H1 (cell line): Measurements from ENCODE around the gene CAB39L. TPM values are rescaled to one million over a fixed set of nuclear protein-coding genes. Genes with fewer than 3 reads are reported as not detected.

ENCODE experiments used
- CTCF ChIA-PET: fragments of 300-600 bp; sonication (Branson Sonifier 250); formaldehyde crosslinking; loops from one replicate; lab custom pipeline; 2021; ENCODE audit not compliant: partially characterized antibody; lab: Charles Lee
- POLR2A ChIA-PET: fragments of 300-600 bp; sonication (Branson Sonifier 250); formaldehyde crosslinking; loops from one replicate; lab custom pipeline; 2021; ENCODE audit warnings: inconsistent platforms; ENCODE audit not compliant: partially characterized antibody; lab: Charles Lee
- DNase-seq, 2 experiments: peaks; one replicate each; pipeline versions ENCODE4 v3.0.0 to v3.0.0-alpha.2; 2010 to 2022; ENCODE audit warnings: low spot score in 2 of 2, low read depth in 1 of 2, mixed read lengths in 1 of 2
- FAIRE-seq: peaks from 2 replicates; lab custom pipeline; 2011; peaks lifted over from hg19 to GRCh38; lab: Jason Lieb, UNC
- H2AFZ ChIP-seq: 2 replicates; pipeline ENCODE4 v1.8.1; 2012; ENCODE audit warnings: low read length, inconsistent platforms
- H2AK5ac ChIP-seq: 2 replicates; pipeline ENCODE4 v1.6.1; 2013; ENCODE audit warnings: low read depth, low read length
- H2BK120ac ChIP-seq: replicated peaks from 2 replicates; pipeline ENCODE3; 2013; ENCODE audit warnings: low read depth, low read length, inconsistent platforms
- H2BK12ac ChIP-seq: 2 replicates; pipeline ENCODE4 v1.6.1; 2013; ENCODE audit warnings: low read depth, low read length
- H2BK15ac ChIP-seq: 2 replicates; pipeline ENCODE4 v1.6.1; 2013; ENCODE audit warnings: low read length
- H2BK20ac ChIP-seq: 2 replicates; pipeline ENCODE4 v1.6.1; 2013; ENCODE audit warnings: low read length
- H2BK5ac ChIP-seq: 2 replicates; pipeline ENCODE4 v1.6.1; 2013; ENCODE audit warnings: low read depth, low read length
- H3K14ac ChIP-seq: 2 replicates; pipeline ENCODE4 v1.6.1; 2013; ENCODE audit warnings: inconsistent platforms; ENCODE audit not compliant: insufficient read length
- H3K18ac ChIP-seq: 2 replicates; pipeline ENCODE4 v1.6.1; 2013; ENCODE audit warnings: low read length; ENCODE audit errors: extremely low read depth
- H3K23ac ChIP-seq: 2 replicates; pipeline ENCODE4 v1.6.1; 2013; ENCODE audit warnings: inconsistent platforms; ENCODE audit not compliant: insufficient read length
- H3K23me2 ChIP-seq: 2 replicates; pipeline ENCODE4 v1.6.1; 2013; ENCODE audit warnings: low read depth, low read length
- H3K27ac ChIP-seq: 2 replicates; pipeline ENCODE4 v1.6.1; 2011; ENCODE audit warnings: low read depth, low read length, inconsistent platforms
- H3K27me3 ChIP-seq, 4 experiments: replicated peaks in 1 of 4; 1 replicate in 1 of 4; 2 replicates in 3 of 4; pipeline versions ENCODE4 v1.6.1 to v1.8.1; 2011 to 2013; ENCODE audit warnings: low read length in 3 of 4, mild to moderate bottlenecking in 3 of 4, inconsistent platforms in 2 of 4, mixed read lengths in 2 of 4, moderate library complexity in 1 of 4; ENCODE audit not compliant: control insufficient read depth in 3 of 4, insufficient read depth in 3 of 4; ENCODE audit errors: extremely low read depth in 1 of 4
- H3K36me3 ChIP-seq, 4 experiments: 2 replicates each; pipeline versions ENCODE4 v1.6.1 to v1.8.1; 2011 to 2013; ENCODE audit warnings: mild to moderate bottlenecking in 4 of 4, low read length in 3 of 4, moderate library complexity in 2 of 4, control low read depth in 1 of 4, inconsistent platforms in 1 of 4; ENCODE audit not compliant: insufficient read depth in 4 of 4, control insufficient read depth in 2 of 4
- H3K4ac ChIP-seq: replicated peaks from 2 replicates; pipeline ENCODE3; 2013; ENCODE audit warnings: low read length, low read depth, mixed read lengths, inconsistent platforms; ENCODE audit not compliant: insufficient read length
- H3K4me1 ChIP-seq, 4 experiments: replicated peaks in 1 of 4; 1 replicate in 1 of 4; 2 replicates in 3 of 4; pipeline versions ENCODE4 v1.6.1 to v1.8.1; 2011 to 2013; ENCODE audit warnings: low read length in 3 of 4, inconsistent platforms in 2 of 4, mixed read lengths in 1 of 4; ENCODE audit not compliant: insufficient read depth in 4 of 4, control insufficient read depth in 3 of 4
- H3K4me2 ChIP-seq, 2 experiments: 2 replicates each; pipeline versions ENCODE4 v1.6.1 to v1.8.1; 2011 to 2013; ENCODE audit warnings: low read depth in 2 of 2, low read length in 2 of 2, control low read depth in 1 of 2, inconsistent platforms in 1 of 2, mild to moderate bottlenecking in 1 of 2; ENCODE audit not compliant: insufficient read depth in 1 of 2
- H3K4me3 ChIP-seq, 4 experiments: fragments of 200-600, 300-600 bp in 1 of 4; sonication (generic), shearing (Covaris generic), sonication (Bioruptor Twin) in 1 of 4; 2 replicates each; pipeline versions ENCODE4 v1.5.1 to v1.8.1; 2011 to 2016; ENCODE audit warnings: low read length in 4 of 4, low read depth in 3 of 4, control low read depth in 2 of 4, inconsistent platforms in 2 of 4, mild to moderate bottlenecking in 2 of 4, mixed read lengths in 1 of 4, moderate library complexity in 1 of 4; ENCODE audit not compliant: insufficient read depth in 2 of 4; ENCODE audit errors: extremely low read depth in 1 of 4
- H3K56ac ChIP-seq: replicated peaks from 2 replicates; pipeline ENCODE3; 2013; ENCODE audit warnings: low read depth, mild to moderate bottlenecking, mixed read lengths, low read length, inconsistent platforms; ENCODE audit not compliant: insufficient read length
- H3K79me1 ChIP-seq: 2 replicates; pipeline ENCODE4 v1.6.1; 2013; ENCODE audit warnings: low read depth, low read length, control low read depth
- H3K79me2 ChIP-seq, 2 experiments: 2 replicates each; pipeline versions ENCODE4 v1.6.1 to v1.8.1; 2012 to 2013; ENCODE audit warnings: low read length in 2 of 2, mild to moderate bottlenecking in 2 of 2, inconsistent platforms in 1 of 2; ENCODE audit not compliant: insufficient read depth in 2 of 2, control insufficient read depth in 1 of 2
- H3K9ac ChIP-seq, 4 experiments: replicated peaks in 1 of 4; 1 replicate in 1 of 4; 2 replicates in 3 of 4; pipeline versions ENCODE4 v1.6.1 to v1.8.1; 2011 to 2013; ENCODE audit warnings: low read depth in 3 of 4, low read length in 3 of 4, control low read depth in 2 of 4, mild to moderate bottlenecking in 2 of 4, moderate library complexity in 2 of 4, inconsistent platforms in 1 of 4; ENCODE audit errors: extremely low read depth in 1 of 4
- H3K9me3 ChIP-seq, 2 experiments: 2 replicates each; pipeline versions ENCODE4 v1.6.1 to v1.8.1; 2012 to 2013; ENCODE audit warnings: mild to moderate bottlenecking in 2 of 2, moderate library complexity in 2 of 2, control low read depth in 1 of 2, inconsistent platforms in 1 of 2, low read depth in 1 of 2, low read length in 1 of 2, mixed read lengths in 1 of 2; ENCODE audit not compliant: insufficient read depth in 2 of 2
- H4K20me1 ChIP-seq, 2 experiments: replicated peaks in 1 of 2; 2 replicates each; pipeline versions ENCODE3 to v1.8.1; 2011 to 2013; ENCODE audit warnings: inconsistent platforms in 2 of 2, low read length in 2 of 2, mild to moderate bottlenecking in 1 of 2; ENCODE audit not compliant: insufficient read depth in 2 of 2, control insufficient read depth in 1 of 2
- H4K5ac ChIP-seq: 2 replicates; pipeline ENCODE4 v1.6.1; 2013; ENCODE audit warnings: low read length, low read depth, mixed read lengths, inconsistent platforms; ENCODE audit not compliant: insufficient read length
- H4K8ac ChIP-seq: 2 replicates; pipeline ENCODE4 v1.8.0; 2013; ENCODE audit warnings: mild to moderate bottlenecking, moderate library complexity, low read length, inconsistent platforms; ENCODE audit not compliant: insufficient read depth; ENCODE audit errors: extremely low read depth
- H4K91ac ChIP-seq: replicated peaks from 2 replicates; pipeline ENCODE3; 2013; ENCODE audit warnings: low read length, mixed read lengths, inconsistent platforms; ENCODE audit not compliant: insufficient read length
- BRCA1 ChIP-seq: IDR thresholded peaks from 2 replicates; pipeline ENCODE4 v1.6.1; 2012; ENCODE audit warnings: low read depth, low read length, improper control_type of control experiment
- HDAC6 ChIP-seq: IDR thresholded peaks from one replicate; pipeline ENCODE4 v1.7.1; 2012; ENCODE audit warnings: low read depth, mild to moderate bottlenecking, inconsistent platforms, low read length, moderate library complexity
- POLR2AphosphoS5 ChIP-seq: IDR thresholded peaks from 2 replicates; pipeline ENCODE4 v1.6.1; 2011; ENCODE audit warnings: low read depth, low read length
- SIN3A ChIP-seq, 2 experiments: IDR thresholded peaks in 1 of 2; conservative IDR thresholded peaks in 1 of 2; 2 replicates each; pipeline ENCODE4 v1.6.1; 2011 to 2012; ENCODE audit warnings: low read length in 2 of 2, improper control_type of control experiment in 1 of 2, low read depth in 1 of 2, mild to moderate bottlenecking in 1 of 2
- USF2 ChIP-seq: IDR thresholded peaks from 2 replicates; pipeline ENCODE4 v1.6.1; 2011; ENCODE audit warnings: low read length, improper control_type of control experiment
- WGBS, 2 experiments: shearing (Covaris generic) in 1 of 2; methylation state at CpG; one replicate each; pipeline versions ENCODE4 v1.1.6 to v1.1.7; 2013 to 2015; ENCODE audit warnings: low lambda C conversion rate in 2 of 2, mixed read lengths in 2 of 2, inconsistent platforms in 1 of 2, low coverage in 1 of 2, missing lambda C conversion rate in 1 of 2; ENCODE audit not compliant: insufficient replicate concordance in 2 of 2, insufficient coverage in 1 of 2, insufficient read length in 1 of 2; ENCODE audit errors: extremely low coverage in 1 of 2, missing lambda C conversion rate in 1 of 2; 5-methylcytosine and 5-hydroxymethylcytosine counted together
- polyA plus RNA-seq, 7 experiments: library from polyadenylated mRNA; depleted of rRNA in 3 of 7; stranded (reverse) in 5 of 7; unstranded in 2 of 7; fragments of >200 nt in 5 of 7; fragments of 200-250 nt in 2 of 7; gene quantifications; 1 replicate in 5 of 7; 2 replicates in 1 of 7; 4 replicates in 1 of 7; pipeline versions ENCODE4 v1.2.1 to v1.2.3, GENCODE V29; 2011 to 2013; ENCODE audit warnings: missing spikeins in 2 of 7, mixed read lengths in 2 of 7
- total RNA-seq: library from RNA; stranded (reverse); fragmentation: NEBNext Ultra II Directional; extraction: Animal tissue kit (Norgen Biotek cat#: 25700); gene quantifications from 2 replicates; pipeline ENCODE4 v1.2.1, GENCODE V29; 2021

CAB39L gene
- total and polyA plus RNA-seq, 2 of the 8 experiments (the other 6 are each of a cell fraction or from before 2014, with no cell fraction given): 2.5 to 4.8 TPM

- no peak overlapping the region for H2BK20ac ChIP-seq
- H4K5ac ChIP-seq: no peak overlapping the region
- no peak for FAIRE-seq
- H3K79me2 ChIP-seq: no peaks in the 10 kb centered on the region
- TF ChIP-seq BRCA1: no peak
- no peak for TF ChIP-seq USF2
- no peak for TF ChIP-seq SIN3A (conservative IDR thresholded peaks at IDR 0.05 in 1 of 2, IDR thresholded peaks at IDR 0.05 in 1 of 2; ENCODE audit: low read depth in 1 of 2, low read length in 2 of 2)
- TF ChIP-seq POLR2AphosphoS5: no peak
- TF ChIP-seq HDAC6: no peak
- peaks cover 0 to 5% (median 2%) of the 10 kb centered on the region in 4 experiments; a peak in 4 of 7 replicates for H3K4me1 ChIP-seq
- no peaks in the 10 kb centered on the region for H3K79me1 ChIP-seq
- H2BK5ac ChIP-seq: no peak overlapping the region
- POLR2A ChIA-PET: no interaction called here
- no peaks in the 10 kb centered on the region for H3K36me3 ChIP-seq
- no peaks in the 10 kb centered on the region for H3K9me3 ChIP-seq
- no peak overlapping the region for H2BK12ac ChIP-seq
- no peak overlapping the region for H3K56ac ChIP-seq
- no peak overlapping the region for H4K8ac ChIP-seq
- CTCF ChIA-PET: interaction anchor here (0.6 kb wide), 1 partner anchor 94 kb away, joined by 3 read pairs; no protein-coding TSS in a partner anchor
- H4K20me1 ChIP-seq: peaks cover 0 to 3% of the 10 kb centered on the region in 2 experiments
- H3K4ac ChIP-seq: no peak overlapping the region
- no peak overlapping the region for H3K9ac ChIP-seq
- H3K4me2 ChIP-seq: no peak overlapping the region
- H4K91ac ChIP-seq: no peak overlapping the region
- H3K27me3 ChIP-seq: peaks cover 15 to 56% (median 35%) of the 10 kb centered on the region in 4 experiments
- no peak overlapping the region for H3K27ac ChIP-seq
- no peaks in the 10 kb centered on the region for H3K23me2 ChIP-seq
- no peak overlapping the region for H3K14ac ChIP-seq
- H2BK120ac ChIP-seq: no peak overlapping the region
- H3K18ac ChIP-seq: no peak overlapping the region
- no peak overlapping the region for H2BK15ac ChIP-seq
- no peak overlapping the region for H3K4me3 ChIP-seq
- no peak overlapping the region for H2AFZ ChIP-seq
- WGBS, 2 experiments: 82% methylated on average over 5 of the region's 5 CpGs; no CpG with 5 or more reads in 1 of the 2 experiments
- no peak for DNase-seq
- H2AK5ac ChIP-seq: no peak overlapping the region
- no peak overlapping the region for H3K23ac ChIP-seq
Measured at GRCh38 chr13:49411353-49411752, 32.5 kb downstream of the CAB39L start.
